Neuronal stem cell (in vitro differentiated cells): Measurements from ENCODE around the gene NRIP2.

Experiments
- DNase-seq: peaks from one replicate; pipeline ENCODE4 v3.0.0-alpha.2; 2013; ENCODE audit warnings: low spot score
- H2AFZ ChIP-seq: one replicate; pipeline ENCODE4 v1.6.1; 2013; ENCODE audit warnings: mild to moderate bottlenecking, low read length, inconsistent platforms
- H2AK5ac ChIP-seq: 2 replicates; pipeline ENCODE4 v1.6.1; 2013; ENCODE audit warnings: low read depth, mild to moderate bottlenecking, inconsistent platforms, low read length, moderate library complexity, mixed read lengths
- H2BK120ac ChIP-seq: 2 replicates; pipeline ENCODE4 v1.6.1; 2013; ENCODE audit warnings: low read depth, mild to moderate bottlenecking, inconsistent platforms, low read length, moderate library complexity, mixed read lengths
- H2BK12ac ChIP-seq: one replicate; pipeline ENCODE4 v1.6.1; 2013; ENCODE audit warnings: low read length, inconsistent platforms
- H2BK15ac ChIP-seq: 2 replicates; pipeline ENCODE4 v1.6.1; 2013; ENCODE audit warnings: mild to moderate bottlenecking, low read length, inconsistent platforms, mixed read lengths
- H2BK5ac ChIP-seq: one replicate; pipeline ENCODE4 v1.6.1; 2013; ENCODE audit warnings: inconsistent platforms, mild to moderate bottlenecking, low read length, moderate library complexity
- H3K14ac ChIP-seq: one replicate; pipeline ENCODE4 v1.6.1; 2013; ENCODE audit warnings: low read length, inconsistent platforms
- H3K18ac ChIP-seq: 2 replicates; pipeline ENCODE4 v1.6.1; 2013; ENCODE audit warnings: low read length, inconsistent platforms
- H3K23ac ChIP-seq: 2 replicates; pipeline ENCODE4 v1.6.1; 2013; ENCODE audit warnings: low read depth, mild to moderate bottlenecking, mixed read lengths, low read length, inconsistent platforms; ENCODE audit not compliant: poor library complexity
- H3K27ac ChIP-seq: replicated peaks from 3 replicates; pipeline ENCODE4 v1.5.1; 2013; ENCODE audit warnings: low read length, inconsistent platforms
- H3K27me3 ChIP-seq, 3 experiments: 2 replicates each; pipeline ENCODE4 v1.6.1; 2013; ENCODE audit warnings: low read length in 3 of 3, mild to moderate bottlenecking in 2 of 3, inconsistent platforms in 1 of 3, low read depth in 1 of 3, mixed read lengths in 1 of 3, moderate library complexity in 1 of 3; ENCODE audit not compliant: control insufficient read depth in 3 of 3, insufficient read depth in 3 of 3
- H3K36me3 ChIP-seq, 2 donors: replicated peaks in 1 of 2; 2 replicates each; pipeline ENCODE4 v1.6.1; 2013; ENCODE audit warnings: low read length in 2 of 2; ENCODE audit not compliant: control insufficient read depth in 2 of 2, insufficient read depth in 2 of 2
- H3K4ac ChIP-seq: 2 replicates; pipeline ENCODE4 v1.6.1; 2013; ENCODE audit warnings: inconsistent platforms, mild to moderate bottlenecking, low read length, moderate library complexity
- H3K4me1 ChIP-seq, 2 donors: 1 replicate in 1 of 2; 2 replicates in 1 of 2; pipeline ENCODE4 v1.6.1; 2013; ENCODE audit warnings: low read length in 2 of 2, low read depth in 1 of 2; ENCODE audit not compliant: control insufficient read depth in 2 of 2, insufficient read depth in 1 of 2
- H3K4me2 ChIP-seq: one replicate; pipeline ENCODE4 v1.6.1; 2013; ENCODE audit warnings: mild to moderate bottlenecking, low read length, inconsistent platforms; ENCODE audit not compliant: insufficient read depth, poor library complexity, severe bottlenecking
- H3K4me3 ChIP-seq, 2 donors: 2 replicates each; pipeline ENCODE4 v1.5.1; 2013; ENCODE audit warnings: low read length in 2 of 2, mild to moderate bottlenecking in 2 of 2, inconsistent platforms in 1 of 2, moderate library complexity in 1 of 2
- H3K79me1 ChIP-seq: one replicate; pipeline ENCODE4 v1.6.1; 2013; ENCODE audit warnings: low read depth, mild to moderate bottlenecking, inconsistent platforms, low read length, moderate library complexity
- H3K9ac ChIP-seq: one replicate; pipeline ENCODE4 v1.6.1; 2013; ENCODE audit warnings: mild to moderate bottlenecking, low read depth, low read length, inconsistent platforms; ENCODE audit not compliant: poor library complexity
- H3K9me3 ChIP-seq, 2 donors: replicated peaks in 1 of 2; 2 replicates each; pipeline versions ENCODE3 to v1.6.1; 2013; ENCODE audit warnings: low read length in 2 of 2, mild to moderate bottlenecking in 2 of 2, inconsistent platforms in 1 of 2, low read depth in 1 of 2, mixed read lengths in 1 of 2, moderate library complexity in 1 of 2; ENCODE audit not compliant: control insufficient read depth in 2 of 2, insufficient read depth in 1 of 2
- H4K8ac ChIP-seq: one replicate; pipeline ENCODE4 v1.6.1; 2013; ENCODE audit warnings: low read depth, mild to moderate bottlenecking, inconsistent platforms, low read length, moderate library complexity
- H4K91ac ChIP-seq: one replicate; pipeline ENCODE4 v1.6.1; 2013; ENCODE audit warnings: low read length, low read depth, mild to moderate bottlenecking, inconsistent platforms; ENCODE audit not compliant: poor library complexity
- WGBS, 2 donors: extraction: QIAGEN DNeasy Blood & Tissue Kit; methylation state at CpG; one replicate each; pipeline ENCODE4 v1.1.7; 2013; ENCODE audit warnings: missing lambda C conversion rate in 2 of 2, mixed read lengths in 1 of 2; ENCODE audit not compliant: insufficient read length in 2 of 2, insufficient replicate concordance in 1 of 2; ENCODE audit errors: extremely low coverage in 2 of 2; 5-methylcytosine and 5-hydroxymethylcytosine counted together

The NRIP2 gene

GRCh38 chr12:2812290-2813213 lies 22.3 kb downstream of the NRIP2 start, which contains the start of gene ITFG2:
ITFG2 (plus strand) TSS chr12:2812668; CDS start chr12:2812761, 93 bp downstream.
- Histone ChIP-seq H3K9ac (peak within 1 kb of the TSS; percentile 99), H3K18ac (peak within 1 kb of the TSS; percentile 100), H4K8ac (no peak within 1 kb of the TSS), H2BK12ac (no peak within 1 kb of the TSS), H2AFZ (peak within 1 kb of the TSS; percentile 92), H3K9me3 (no peaks in the 10 kb centered on the region), H2AK5ac (no peak within 1 kb of the TSS), H3K4me1 (peaks cover 0 to 6% of the 10 kb centered on the region in 2 donors), H2BK120ac (no peak within 1 kb of the TSS), H3K4me2 (peak within 1 kb of the TSS; percentile 79), H3K27me3 (no peaks in the 10 kb centered on the region), H2BK15ac (no peak within 1 kb of the TSS), H3K27ac (peak within 1 kb of the TSS; percentile 95), H3K36me3 (peaks cover under 1 to 12% of the 10 kb centered on the region in 2 donors), H2BK5ac (no peak within 1 kb of the TSS), H4K91ac (no peak within 1 kb of the TSS), H3K14ac (peak within 1 kb of the TSS; percentile 100), H3K23ac (peak within 1 kb of the TSS; percentile 100), H3K79me1 (no peaks in the 10 kb centered on the region), H3K4me3 (peak within 1 kb of the TSS; percentile 77 to 96), H3K4ac (no peak within 1 kb of the TSS)
- peak; percentile 98 for DNase-seq
- no CpG with 5 or more reads among the region's 48 CpGs for WGBS, 2 donors

GRCh38 chr12:2811801-2812200 lies 23.0 kb downstream of the NRIP2 start:
- H2BK15ac ChIP-seq, result no peak overlapping the region
- no peaks in the 10 kb centered on the region for H3K27me3 ChIP-seq
- H2BK5ac ChIP-seq, result no peak overlapping the region
- H2AK5ac ChIP-seq, result no peak overlapping the region
- DNase-seq, result no peak
- no peak overlapping the region for H3K4me3 ChIP-seq
- H3K4ac ChIP-seq, result no peak overlapping the region
- no peak overlapping the region for H3K27ac ChIP-seq
- H3K18ac ChIP-seq, result no peak overlapping the region
- H3K23ac ChIP-seq, result no peak overlapping the region
- H3K14ac ChIP-seq, result no peak overlapping the region
- no peak overlapping the region for H3K4me2 ChIP-seq
- H2BK12ac ChIP-seq, result no peak overlapping the region
- no peaks in the 10 kb centered on the region for H3K9me3 ChIP-seq
- H2BK120ac ChIP-seq, result no peak overlapping the region
- no peaks in the 10 kb centered on the region for H3K79me1 ChIP-seq
- peaks cover 0 to 6% of the 10 kb centered on the region in 2 donors for H3K4me1 ChIP-seq
- no peak overlapping the region for H3K9ac ChIP-seq
- WGBS, 2 donors, result no CpG with 5 or more reads among the region's 5 CpGs
- H4K8ac ChIP-seq, result no peak overlapping the region
- H3K36me3 ChIP-seq, result peaks cover 0 to 4% of the 10 kb centered on the region in 2 donors
- no peak overlapping the region for H2AFZ ChIP-seq
- H4K91ac ChIP-seq, result no peak overlapping the region

DNA sequence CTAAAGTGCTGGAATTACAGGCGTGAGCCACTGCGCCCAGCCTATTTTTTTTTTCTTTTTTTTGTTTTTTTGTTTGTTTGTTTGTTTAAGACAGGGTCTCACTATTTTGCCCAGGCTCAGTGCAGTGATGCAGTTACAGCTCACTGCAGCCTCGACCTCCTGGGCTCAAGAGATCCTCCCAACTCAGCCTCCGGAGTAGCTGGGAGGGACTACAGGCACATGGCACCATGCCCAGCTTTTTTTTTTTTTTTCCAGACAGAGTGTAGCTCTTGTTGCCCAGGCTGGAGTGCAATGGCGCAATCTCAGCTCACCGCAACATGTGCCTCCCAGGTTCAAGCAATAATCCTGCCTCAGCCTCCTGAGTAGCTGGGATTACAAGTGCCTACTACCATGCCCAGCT lies 28.1 kb downstream of the NRIP2 start:
- Histone ChIP-seq H2BK5ac (no peak overlapping the region), H2BK120ac (no peak overlapping the region), H3K27me3 (no peaks in the 10 kb centered on the region), H3K9ac (no peak overlapping the region), H2AK5ac (no peak overlapping the region), H3K79me1 (no peaks in the 10 kb centered on the region), H4K91ac (no peak overlapping the region), H3K27ac (no peak overlapping the region), H3K4me3 (no peak overlapping the region), H2BK15ac (no peak overlapping the region), H3K4ac (no peak overlapping the region), H3K9me3 (no peaks in the 10 kb centered on the region), H4K8ac (no peak overlapping the region), H3K23ac (no peak overlapping the region), H2AFZ (no peak overlapping the region), H2BK12ac (no peak overlapping the region), H3K4me2 (no peak overlapping the region), H3K18ac (no peak overlapping the region), H3K36me3 (peaks cover 25 to 41% of the 10 kb centered on the region in 2 donors), H3K4me1 (peaks cover 0 to 1% of the 10 kb centered on the region in 2 donors), H3K14ac (no peak overlapping the region)
- DNase-seq, result no peak
- no CpG with 5 or more reads among the region's 6 CpGs for WGBS, 2 donors

GRCh38 chr12:2805143-2805520 lies 29.7 kb downstream of the NRIP2 start:
- Histone ChIP-seq H3K27ac (no peak overlapping the region), H2AFZ (no peak overlapping the region), H2BK5ac (no peak overlapping the region), H3K18ac (no peak overlapping the region), H3K4me3 (no peak overlapping the region), H2BK120ac (no peak overlapping the region), H3K36me3 (peaks cover 39 to 57% of the 10 kb centered on the region in 2 donors), H3K14ac (no peak overlapping the region), H3K4me1 (no peaks in the 10 kb centered on the region), H2AK5ac (no peak overlapping the region), H2BK15ac (no peak overlapping the region), H3K4ac (no peak overlapping the region), H3K79me1 (peaks cover 2% of the 10 kb centered on the region), H3K4me2 (no peak overlapping the region), H4K91ac (no peak overlapping the region), H3K9me3 (no peaks in the 10 kb centered on the region), H3K9ac (no peak overlapping the region), H3K27me3 (no peaks in the 10 kb centered on the region), H2BK12ac (no peak overlapping the region), H3K23ac (no peak overlapping the region), H4K8ac (no peak overlapping the region)
- no peak for DNase-seq
- no CpG with 5 or more reads among the region's 2 CpGs for WGBS, 2 donors
